Loucy (cell line): ENCODE results near the gene MOCS1.

Experiments
- H2AFZ ChIP-seq: fragments of 200-600 bp; sonication (generic); 2 replicates; pipeline ENCODE4 v1.6.0; 2016; ENCODE audit warnings: antibody characterized with exemption, mild to moderate bottlenecking, low read length, moderate library complexity
- H3F3A ChIP-seq: fragments of 200-600 bp; 2 replicates; pipeline ENCODE4 v1.6.0; 2016; ENCODE audit warnings: antibody characterized with exemption, low read depth, mild to moderate bottlenecking
- H3K27me3 ChIP-seq: fragments of 200-600 bp; sonication (generic); 2 replicates; pipeline ENCODE4 v1.6.1; 2014; ENCODE audit warnings: low read length, mild to moderate bottlenecking; ENCODE audit not compliant: insufficient read depth, poor library complexity, severe bottlenecking
- H3K36me3 ChIP-seq: fragments of 200-600 bp; sonication (generic); 2 replicates; pipeline ENCODE4 v1.6.1; 2016; ENCODE audit warnings: low read length; ENCODE audit not compliant: insufficient read depth
- H3K4me1 ChIP-seq: fragments of 200-600 bp; sonication (generic); 2 replicates; pipeline ENCODE4 v1.5.1; 2014; ENCODE audit warnings: low read length, mild to moderate bottlenecking; ENCODE audit not compliant: insufficient read depth, poor library complexity, severe bottlenecking
- H3K4me2 ChIP-seq: fragments of 200-600 bp; sonication (generic); 2 replicates; pipeline ENCODE4 v1.6.0; 2014; ENCODE audit warnings: antibody characterized with exemption, low read length, low read depth, mild to moderate bottlenecking; ENCODE audit not compliant: poor library complexity, severe bottlenecking
- H3K4me3 ChIP-seq: fragments of 200-600 bp; sonication (generic); 2 replicates; pipeline ENCODE4 v1.5.1; 2014; ENCODE audit warnings: low read length, mild to moderate bottlenecking, mixed read lengths; ENCODE audit not compliant: poor library complexity, severe bottlenecking
- H3K79me2 ChIP-seq: fragments of 200-600 bp; sonication (generic); 2 replicates; pipeline ENCODE4 v1.6.1; 2014; ENCODE audit warnings: low read length; ENCODE audit not compliant: insufficient read depth
- H3K9ac ChIP-seq: fragments of 200-600 bp; sonication (generic); 2 replicates; pipeline ENCODE4 v1.6.0; 2014; ENCODE audit warnings: mild to moderate bottlenecking, low read depth, low read length, moderate library complexity; ENCODE audit not compliant: poor library complexity, severe bottlenecking
- H3K9me2 ChIP-seq: fragments of 200-600 bp; sonication (generic); replicated peaks from 2 replicates; pipeline ENCODE4 v1.6.1; 2016; ENCODE audit warnings: low read depth, low read length, mixed read lengths
- H3K9me3 ChIP-seq: fragments of 200-600 bp; sonication (generic); 2 replicates; pipeline ENCODE4 v1.6.1; 2014; ENCODE audit warnings: mild to moderate bottlenecking, antibody characterized with exemption, low read length, low read depth; ENCODE audit not compliant: insufficient read depth
- H4K20me1 ChIP-seq: fragments of 200-600 bp; sonication (generic); 2 replicates; pipeline ENCODE4 v1.6.0; 2014; ENCODE audit warnings: antibody characterized with exemption, low read length, mild to moderate bottlenecking; ENCODE audit not compliant: insufficient read depth, poor library complexity, severe bottlenecking
- EZH2phosphoT487 ChIP-seq: fragments of 200-600 bp; IDR thresholded peaks from 2 replicates; pipeline ENCODE4 v1.6.1; 2018; ENCODE audit warnings: antibody characterized with exemption, mild to moderate bottlenecking, moderate library complexity, borderline replicate concordance
- TF ChIP-seq, protein P1 (sequence below): fragments of 200-600 bp; sonication (generic); conservative IDR thresholded peaks from 2 replicates; pipeline ENCODE4 v1.5.1; 2014; ENCODE audit warnings: mild to moderate bottlenecking, antibody characterized with exemption, low read length

Gene MOCS1

DNA sequence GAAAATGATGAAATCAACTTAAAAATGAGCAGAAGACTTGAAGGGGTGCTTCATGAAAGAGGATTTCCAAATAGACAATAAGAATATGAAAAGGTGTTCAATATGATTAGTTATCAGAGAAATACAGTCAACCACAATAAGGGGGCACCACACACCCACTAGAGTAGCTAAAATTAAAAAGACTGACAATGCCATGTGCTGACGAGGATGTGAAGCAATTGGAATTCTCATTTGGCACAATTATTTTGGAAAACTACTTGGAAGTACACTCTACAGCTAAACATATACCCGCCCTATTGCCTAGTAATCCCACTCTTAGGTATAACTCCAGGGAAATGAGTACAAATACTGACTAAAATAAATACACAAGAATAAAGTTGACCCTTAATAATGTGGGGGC is 45.0 kb downstream of the MOCS1 start:
- no peak overlapping the region for H3K9ac ChIP-seq
- no peak overlapping the region for H3K4me3 ChIP-seq
- H3K9me2 ChIP-seq: no peaks in the 10 kb centered on the region
- H3K4me2 ChIP-seq: no peak overlapping the region
- H3K27me3 ChIP-seq: no peaks in the 10 kb centered on the region
- H3F3A ChIP-seq: no peaks in the 10 kb centered on the region
- no peaks in the 10 kb centered on the region for H3K4me1 ChIP-seq
- H4K20me1 ChIP-seq: no peaks in the 10 kb centered on the region
- no peak overlapping the region for H2AFZ ChIP-seq
- H3K9me3 ChIP-seq: no peaks in the 10 kb centered on the region
- no peaks in the 10 kb centered on the region for H3K79me2 ChIP-seq
- TF ChIP-seq EZH2phosphoT487: no peak
- TF ChIP-seq, protein P1, sequence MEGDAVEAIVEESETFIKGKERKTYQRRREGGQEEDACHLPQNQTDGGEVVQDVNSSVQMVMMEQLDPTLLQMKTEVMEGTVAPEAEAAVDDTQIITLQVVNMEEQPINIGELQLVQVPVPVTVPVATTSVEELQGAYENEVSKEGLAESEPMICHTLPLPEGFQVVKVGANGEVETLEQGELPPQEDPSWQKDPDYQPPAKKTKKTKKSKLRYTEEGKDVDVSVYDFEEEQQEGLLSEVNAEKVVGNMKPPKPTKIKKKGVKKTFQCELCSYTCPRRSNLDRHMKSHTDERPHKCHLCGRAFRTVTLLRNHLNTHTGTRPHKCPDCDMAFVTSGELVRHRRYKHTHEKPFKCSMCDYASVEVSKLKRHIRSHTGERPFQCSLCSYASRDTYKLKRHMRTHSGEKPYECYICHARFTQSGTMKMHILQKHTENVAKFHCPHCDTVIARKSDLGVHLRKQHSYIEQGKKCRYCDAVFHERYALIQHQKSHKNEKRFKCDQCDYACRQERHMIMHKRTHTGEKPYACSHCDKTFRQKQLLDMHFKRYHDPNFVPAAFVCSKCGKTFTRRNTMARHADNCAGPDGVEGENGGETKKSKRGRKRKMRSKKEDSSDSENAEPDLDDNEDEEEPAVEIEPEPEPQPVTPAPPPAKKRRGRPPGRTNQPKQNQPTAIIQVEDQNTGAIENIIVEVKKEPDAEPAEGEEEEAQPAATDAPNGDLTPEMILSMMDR: 0 out of 2 replicates have a peak, but pooled peaks have one; percentile 10
- no peaks in the 10 kb centered on the region for H3K36me3 ChIP-seq

DNA sequence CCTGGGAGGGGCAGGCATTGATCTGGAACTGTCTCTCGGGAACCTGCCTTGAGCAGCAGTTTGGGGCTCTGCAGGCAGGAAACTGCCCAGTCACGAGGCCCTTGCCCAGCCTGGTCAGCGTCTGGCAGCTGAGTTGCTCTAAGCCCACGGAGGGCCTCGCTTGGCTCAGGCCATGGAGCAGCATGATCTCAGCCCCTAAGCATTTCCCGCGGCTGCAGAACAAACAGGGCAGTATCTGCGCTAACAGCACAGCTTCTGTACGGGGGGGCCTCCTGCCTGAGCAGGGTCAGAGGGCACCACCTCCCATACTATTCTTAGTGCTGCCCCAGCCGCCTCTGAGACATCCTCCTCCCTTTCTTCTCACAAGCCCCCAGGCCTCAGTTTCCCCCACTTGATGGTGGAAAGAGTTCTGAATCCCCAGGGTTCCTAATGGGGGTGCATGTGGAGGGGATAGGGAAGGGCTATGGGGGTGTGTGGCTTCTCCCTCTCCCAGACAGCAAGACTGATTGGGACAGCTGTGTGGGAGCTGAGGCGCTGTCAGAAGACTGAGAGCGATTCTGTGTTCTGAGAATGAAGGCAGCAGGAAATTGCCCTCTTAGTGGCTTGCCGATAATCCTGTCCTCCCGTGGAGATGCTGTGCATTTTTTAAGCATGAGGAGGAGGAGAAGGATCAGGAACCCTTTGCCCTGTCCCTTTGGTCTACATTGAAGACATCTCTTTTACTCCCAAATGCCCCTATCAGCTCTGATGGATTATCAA is 46.4 kb downstream of the MOCS1 start:
- no peaks in the 10 kb centered on the region for H3K79me2 ChIP-seq
- no peaks in the 10 kb centered on the region for H3K4me1 ChIP-seq
- H3K4me2 ChIP-seq: no peak overlapping the region
- no peaks in the 10 kb centered on the region for H3F3A ChIP-seq
- no peak overlapping the region for H3K9ac ChIP-seq
- H4K20me1 ChIP-seq: no peaks in the 10 kb centered on the region
- H2AFZ ChIP-seq: no peak overlapping the region
- no peaks in the 10 kb centered on the region for H3K27me3 ChIP-seq
- H3K4me3 ChIP-seq: no peak overlapping the region
- no peaks in the 10 kb centered on the region for H3K36me3 ChIP-seq
- H3K9me3 ChIP-seq: no peaks in the 10 kb centered on the region
- no peaks in the 10 kb centered on the region for H3K9me2 ChIP-seq
- TF ChIP-seq, protein P1: no peak
- TF ChIP-seq EZH2phosphoT487: no peak

GRCh38 chr6:39886871-39887270 is 47.4 kb downstream of the MOCS1 start:
- no peaks in the 10 kb centered on the region for H3F3A ChIP-seq
- no peak overlapping the region for H3K4me3 ChIP-seq
- no peak overlapping the region for H2AFZ ChIP-seq
- no peaks in the 10 kb centered on the region for H3K9me2 ChIP-seq
- H3K9me3 ChIP-seq: no peaks in the 10 kb centered on the region
- no peaks in the 10 kb centered on the region for H3K27me3 ChIP-seq
- TF ChIP-seq, protein P1: no peak
- TF ChIP-seq EZH2phosphoT487: no peak
- H3K79me2 ChIP-seq: no peaks in the 10 kb centered on the region
- no peaks in the 10 kb centered on the region for H4K20me1 ChIP-seq
- H3K4me1 ChIP-seq: no peaks in the 10 kb centered on the region
- no peaks in the 10 kb centered on the region for H3K36me3 ChIP-seq
- no peak overlapping the region for H3K9ac ChIP-seq
- no peak overlapping the region for H3K4me2 ChIP-seq
